HG02759 (cell line): ENCODE measurements around the gene LIMS2.

ENCODE experiments used
- ATAC-seq: cut with Tn5 transposase; IDR thresholded peaks from one replicate; pipeline ENCODE4 v1.9.1; 2021; ENCODE audit warnings: mild to moderate bottlenecking, moderate library complexity; ENCODE audit not compliant: unreplicated experiment

Gene LIMS2

DNA sequence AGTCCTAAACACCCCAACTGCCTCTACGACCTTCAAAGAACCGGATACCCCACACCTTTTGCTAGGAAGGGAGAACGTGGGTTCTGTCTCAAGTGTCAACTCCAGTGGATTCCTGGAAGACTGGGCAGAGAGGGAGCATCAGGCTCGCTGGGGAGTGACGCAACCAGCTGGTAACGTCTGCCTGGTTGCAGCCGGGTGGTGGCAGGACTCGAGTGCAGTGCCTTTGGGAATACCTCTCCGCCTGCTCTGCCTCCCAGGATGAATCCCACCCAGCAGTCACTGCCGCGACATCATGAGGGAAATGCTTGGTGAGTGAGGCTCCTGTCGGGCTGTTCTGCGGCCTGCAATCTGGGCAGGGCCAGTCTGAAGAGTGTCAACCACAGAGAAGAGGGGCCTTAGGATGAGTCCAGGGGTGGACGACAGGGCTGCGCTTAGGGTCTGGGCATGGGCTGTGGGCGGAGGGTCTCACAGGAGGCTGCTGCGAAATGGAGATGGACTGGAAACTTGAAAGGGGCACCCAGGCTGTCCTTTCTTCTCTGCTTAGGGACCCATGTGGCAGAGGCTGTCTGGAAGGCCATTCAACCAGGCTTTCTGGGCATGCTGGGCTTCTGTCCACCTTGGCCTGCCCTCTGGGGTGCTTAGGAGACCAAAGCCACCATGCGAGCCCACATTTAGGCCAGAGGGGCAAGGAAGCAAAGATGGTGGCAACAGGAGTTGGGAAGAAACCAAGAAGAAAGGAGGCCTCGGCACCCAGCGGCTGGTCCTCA is 16.5 kb downstream of the LIMS2 start:
- no peak for ATAC-seq

- no peak for ATAC-seq
These were observed 17.2 kb downstream of the LIMS2 start for GRCh38 chr2:127658146-127658545.

GRCh38 chr2:127657232-127657595 is 18.1 kb downstream of the LIMS2 start:
- ATAC-seq: no peak

DNA sequence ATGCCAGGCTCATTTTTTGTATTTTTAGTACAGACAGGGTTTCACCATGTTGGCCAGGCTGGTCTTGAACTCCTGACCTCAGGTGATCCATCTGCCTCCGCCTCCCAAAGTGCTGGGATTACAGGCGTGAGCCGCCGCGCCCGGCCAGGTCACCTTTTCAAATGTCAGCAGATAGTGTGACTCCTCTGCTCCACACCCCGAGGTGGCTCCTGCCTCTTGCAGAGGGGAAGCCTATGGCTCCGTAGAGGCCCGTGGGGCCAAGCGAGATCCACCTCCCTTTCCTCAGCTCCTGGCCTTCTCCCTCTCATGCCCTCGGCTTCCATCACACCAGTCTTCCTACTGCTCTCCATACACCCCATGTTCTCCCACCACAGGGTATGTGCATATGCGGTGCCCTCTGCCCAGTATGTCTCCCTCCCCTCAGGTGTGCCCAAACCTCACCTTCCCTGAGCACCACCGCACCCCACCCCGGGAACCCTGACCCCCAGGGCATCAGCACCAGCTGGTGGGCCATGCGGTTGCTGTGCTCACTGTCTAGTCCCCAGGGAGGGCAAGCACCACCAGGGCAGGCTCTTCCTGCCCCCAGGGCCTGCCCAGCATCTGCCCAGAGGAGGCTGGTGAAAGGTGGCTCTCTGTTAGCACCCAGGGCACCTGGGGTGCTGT is 18.6 kb downstream of the LIMS2 start:
- ATAC-seq: no peak

- no peak for ATAC-seq
These were observed 19.9 kb downstream of the LIMS2 start for GRCh38 chr2:127655209-127656073.

DNA sequence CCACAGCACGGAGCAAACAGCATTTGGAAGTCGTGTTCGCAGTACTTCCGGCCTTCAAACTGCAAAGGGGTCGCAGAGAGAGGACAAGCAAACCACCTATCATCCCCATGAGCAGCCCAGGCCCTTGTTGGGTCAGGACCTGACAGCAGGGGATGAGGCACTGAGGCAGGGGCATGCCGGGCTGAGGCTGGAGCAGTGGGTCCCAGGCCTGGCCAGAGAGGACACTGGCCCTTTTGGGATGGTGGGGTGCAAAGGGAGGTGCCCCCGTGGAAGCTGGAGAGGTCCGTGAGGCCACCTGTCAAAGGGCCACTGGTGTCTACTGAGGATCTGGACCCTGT is 20.5 kb downstream of the LIMS2 start:
- no peak for ATAC-seq

GRCh38 chr2:127654084-127654837 is 21.1 kb downstream of the LIMS2 start:
- ATAC-seq: no peak

GRCh38 chr2:127653421-127654083 is 21.8 kb downstream of the LIMS2 start:
- ATAC-seq: no peak

DNA sequence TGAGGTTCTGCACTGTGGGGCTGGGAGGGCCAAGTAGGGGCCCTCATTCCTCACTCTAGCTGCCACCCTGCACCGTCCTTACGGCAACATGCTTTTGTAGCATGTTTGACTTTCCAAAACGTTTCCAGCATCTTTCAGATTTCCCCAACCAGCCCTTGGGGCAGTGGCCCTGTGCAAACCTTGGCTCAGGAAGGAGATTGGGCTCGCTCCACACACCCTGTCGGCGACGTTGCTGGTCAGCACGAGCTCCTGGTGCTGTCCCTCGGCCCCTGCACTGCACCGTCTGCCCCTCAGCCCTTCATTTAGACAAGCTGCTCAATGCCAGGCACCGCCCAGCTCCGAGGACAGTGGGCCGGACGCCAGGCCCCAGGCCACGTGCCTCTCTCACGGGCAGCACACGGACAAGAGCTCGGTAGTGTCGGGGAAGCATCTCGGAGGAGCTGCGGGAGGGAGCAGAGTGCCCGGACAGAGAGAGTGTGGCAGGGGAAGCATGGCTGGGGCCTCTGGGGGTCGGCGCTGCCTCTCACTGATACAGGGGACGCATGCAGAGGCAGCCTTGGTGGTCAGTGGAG is 22.5 kb downstream of the LIMS2 start:
- ATAC-seq: no peak

- no peak for ATAC-seq
These were observed 23.3 kb downstream of the LIMS2 start for GRCh38 chr2:127651971-127652550.

DNA sequence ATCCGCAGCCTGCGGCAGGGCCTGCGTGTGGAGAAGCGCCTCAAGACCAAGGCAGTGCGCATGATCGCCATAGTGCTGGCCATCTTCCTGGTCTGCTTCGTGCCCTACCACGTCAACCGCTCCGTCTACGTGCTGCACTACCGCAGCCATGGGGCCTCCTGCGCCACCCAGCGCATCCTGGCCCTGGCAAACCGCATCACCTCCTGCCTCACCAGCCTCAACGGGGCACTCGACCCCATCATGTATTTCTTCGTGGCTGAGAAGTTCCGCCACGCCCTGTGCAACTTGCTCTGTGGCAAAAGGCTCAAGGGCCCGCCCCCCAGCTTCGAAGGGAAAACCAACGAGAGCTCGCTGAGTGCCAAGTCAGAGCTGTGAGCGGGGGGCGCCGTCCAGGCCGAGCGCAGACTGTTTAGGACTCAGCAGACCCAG is 23.9 kb downstream of the LIMS2 start:
- no peak for ATAC-seq

DNA sequence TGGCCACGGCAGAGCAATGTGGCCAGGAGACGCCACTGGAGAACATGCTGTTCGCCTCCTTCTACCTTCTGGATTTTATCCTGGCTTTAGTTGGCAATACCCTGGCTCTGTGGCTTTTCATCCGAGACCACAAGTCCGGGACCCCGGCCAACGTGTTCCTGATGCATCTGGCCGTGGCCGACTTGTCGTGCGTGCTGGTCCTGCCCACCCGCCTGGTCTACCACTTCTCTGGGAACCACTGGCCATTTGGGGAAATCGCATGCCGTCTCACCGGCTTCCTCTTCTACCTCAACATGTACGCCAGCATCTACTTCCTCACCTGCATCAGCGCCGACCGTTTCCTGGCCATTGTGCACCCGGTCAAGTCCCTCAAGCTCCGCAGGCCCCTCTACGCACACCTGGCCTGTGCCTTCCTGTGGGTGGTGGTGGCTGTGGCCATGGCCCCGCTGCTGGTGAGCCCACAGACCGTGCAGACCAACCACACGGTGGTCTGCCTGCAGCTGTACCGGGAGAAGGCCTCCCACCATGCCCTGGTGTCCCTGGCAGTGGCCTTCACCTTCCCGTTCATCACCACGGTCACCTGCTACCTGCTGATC is 24.4 kb downstream of the LIMS2 start:
- no peak for ATAC-seq

- ATAC-seq: no peak
These were observed 25.1 kb downstream of the LIMS2 start for GRCh38 chr2:127650041-127650784.

DNA sequence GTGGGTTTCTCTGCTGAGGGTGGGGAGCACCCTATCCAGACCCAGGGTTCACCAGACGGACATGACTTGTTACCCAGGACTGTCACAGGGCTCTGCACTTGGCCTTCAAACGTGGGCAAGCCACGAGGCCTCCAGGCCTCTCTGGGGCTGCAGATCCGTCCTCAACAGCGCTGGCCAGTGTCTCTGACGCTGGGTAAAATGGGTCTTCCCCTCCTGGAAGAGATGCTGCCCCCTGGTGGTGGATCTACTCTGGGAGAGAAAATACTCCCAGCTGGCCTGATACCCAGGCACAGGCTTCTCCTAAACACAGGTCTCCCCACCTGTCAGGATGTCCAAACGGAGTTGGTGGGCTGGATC is 25.7 kb downstream of the LIMS2 start:
- ATAC-seq: peak; percentile 69

DNA sequence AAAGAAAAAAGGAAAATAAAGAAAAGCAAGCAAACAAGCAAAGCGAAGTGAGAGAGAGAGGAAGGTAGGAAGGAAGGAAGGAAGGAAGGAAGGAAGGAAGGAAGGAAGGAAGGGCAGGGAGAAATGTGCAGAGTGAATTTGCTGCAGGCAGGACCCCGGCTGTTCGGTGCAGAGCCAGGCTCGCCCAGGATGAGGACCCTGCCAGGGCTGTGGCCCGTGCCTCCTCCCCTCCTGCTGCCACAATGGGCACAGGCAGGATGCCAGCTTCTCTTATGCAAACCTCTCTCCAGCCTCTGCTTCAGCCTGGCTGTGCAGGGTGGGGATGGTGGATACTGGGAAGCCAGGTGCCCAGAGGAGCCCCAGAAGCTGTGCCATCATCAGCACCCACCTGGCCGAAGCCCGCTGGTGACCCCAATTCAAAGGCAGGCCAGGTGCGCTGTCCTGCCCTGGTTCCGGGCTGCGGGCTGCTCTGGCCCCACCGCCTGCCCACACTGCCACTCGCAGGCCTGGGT is 26.2 kb downstream of the LIMS2 start:
- ATAC-seq: no peak

DNA sequence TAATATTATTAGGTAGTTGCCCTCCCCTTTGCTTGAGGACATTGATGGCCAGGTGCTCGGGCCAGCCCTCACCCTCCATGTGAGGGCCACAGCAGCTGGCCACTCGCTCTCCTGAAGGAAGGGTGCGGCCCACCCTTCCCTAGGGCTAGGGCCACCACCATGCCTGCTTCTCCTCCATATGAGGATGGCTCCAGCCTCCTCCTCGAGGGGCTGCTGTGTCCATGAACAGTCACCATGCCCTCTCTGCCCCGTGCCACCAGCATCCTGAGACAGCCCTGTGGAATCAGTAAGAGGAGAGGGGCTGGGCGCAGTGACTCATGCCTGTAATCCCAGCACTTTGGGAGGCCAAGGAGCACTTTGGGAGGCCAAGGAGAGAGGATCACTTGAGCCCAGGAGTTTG is 27.0 kb downstream of the LIMS2 start:
- ATAC-seq: no peak

DNA sequence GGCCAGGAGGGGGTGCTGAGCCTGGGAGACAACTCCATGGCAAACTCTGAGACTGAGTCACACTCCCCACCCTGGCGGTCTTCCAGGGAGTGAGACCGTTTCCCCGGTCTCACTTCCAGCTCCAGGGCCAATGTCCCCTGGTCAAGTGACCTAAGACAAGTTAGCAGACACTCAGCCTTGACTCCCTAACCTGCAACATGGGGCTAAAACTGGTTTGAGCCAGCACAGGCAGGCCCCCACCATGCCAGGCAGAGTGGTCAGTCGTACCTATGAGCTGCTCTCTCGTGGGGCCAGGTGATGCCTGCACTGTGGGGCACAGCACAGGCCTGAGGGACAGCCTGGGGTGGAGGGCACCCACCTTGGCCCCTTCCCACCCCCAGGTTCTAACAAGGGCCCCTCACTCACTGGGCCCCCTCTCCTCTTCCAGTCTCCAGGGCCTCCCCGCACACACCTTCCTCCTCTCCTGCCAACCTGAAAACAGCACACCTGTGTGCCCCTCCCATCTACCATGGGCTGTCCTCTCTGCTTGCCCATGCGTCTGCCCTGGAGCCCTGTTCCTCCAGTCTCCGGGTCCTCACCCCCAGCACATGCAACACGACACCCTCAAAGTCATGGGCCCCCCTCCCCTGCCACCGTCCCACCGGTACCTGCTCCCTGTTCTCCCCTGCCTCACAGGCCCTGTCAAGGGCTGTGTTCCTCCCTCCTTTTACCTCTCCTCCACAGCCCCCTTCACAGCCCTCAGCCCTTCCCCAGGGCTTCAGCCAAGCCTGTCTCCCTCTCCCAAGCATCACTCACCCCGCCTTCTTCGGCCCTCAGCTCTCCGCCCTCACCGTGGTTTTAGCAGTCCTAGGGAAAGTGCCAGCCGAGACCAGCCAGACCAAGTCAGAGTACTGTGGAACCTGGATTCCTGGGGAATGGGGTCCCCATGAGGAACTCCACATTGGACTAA is 27.8 kb downstream of the LIMS2 start:
- ATAC-seq: no peak
